Activated T-cell treated with anti-CD3 and anti-CD28 coated beads, Interleukin-2, amount 50 U/mL, for 72 hours (primary cell): Measurements from ENCODE around the gene AGRP. TPM values are rescaled to one million over a fixed set of nuclear protein-coding genes. Genes with fewer than 3 reads are reported as not detected.

Source experiments
- ATAC-seq, 2 donors: fragments of 150-1000 bp; cut with Tn5 transposase; replicated peaks in 1 of 2; 2 replicates each; pipeline ENCODE4 v1.10.0; 2021; ENCODE audit warnings: moderate library complexity in 2 of 2, mild to moderate bottlenecking in 1 of 2
- DNase-seq, 2 donors: peaks; one replicate each; pipeline ENCODE4 v3.0.0; 2021 to 2022; ENCODE audit warnings: mixed read lengths in 1 of 2
- H3K27ac Mint-ChIP-seq: one replicate; pipeline ENCODE4 v1.8.0; 2022; ENCODE audit warnings: mild to moderate bottlenecking, moderate library complexity, mixed read lengths
- H3K27me3 Mint-ChIP-seq: one replicate; pipeline ENCODE4 v1.8.0; 2022; ENCODE audit warnings: low read depth, mixed read lengths
- H3K36me3 Mint-ChIP-seq, 2 donors: one replicate each; pipeline ENCODE4 v1.8.0; 2022; ENCODE audit warnings: mixed read lengths in 2 of 2, mild to moderate bottlenecking in 1 of 2; ENCODE audit not compliant: insufficient read depth in 2 of 2
- H3K4me1 Mint-ChIP-seq: one replicate; pipeline ENCODE4 v1.8.0; 2022; ENCODE audit warnings: low read depth, mixed read lengths
- H3K4me3 Mint-ChIP-seq, 2 donors: one replicate each; pipeline ENCODE4 v1.8.0; 2022; ENCODE audit warnings: mild to moderate bottlenecking in 2 of 2, mixed read lengths in 2 of 2, moderate library complexity in 2 of 2
- H3K9me3 Mint-ChIP-seq, 2 donors: one replicate each; pipeline ENCODE4 v1.8.0; 2022; ENCODE audit warnings: mixed read lengths in 2 of 2
- total RNA-seq, 2 donors: library from RNA; stranded (reverse); gene quantifications; one replicate each; pipeline ENCODE4 v1.2.3, GENCODE V29; 2022

Gene AGRP
- total RNA-seq, 2 donors from 2014 or later = not detected

DNA sequence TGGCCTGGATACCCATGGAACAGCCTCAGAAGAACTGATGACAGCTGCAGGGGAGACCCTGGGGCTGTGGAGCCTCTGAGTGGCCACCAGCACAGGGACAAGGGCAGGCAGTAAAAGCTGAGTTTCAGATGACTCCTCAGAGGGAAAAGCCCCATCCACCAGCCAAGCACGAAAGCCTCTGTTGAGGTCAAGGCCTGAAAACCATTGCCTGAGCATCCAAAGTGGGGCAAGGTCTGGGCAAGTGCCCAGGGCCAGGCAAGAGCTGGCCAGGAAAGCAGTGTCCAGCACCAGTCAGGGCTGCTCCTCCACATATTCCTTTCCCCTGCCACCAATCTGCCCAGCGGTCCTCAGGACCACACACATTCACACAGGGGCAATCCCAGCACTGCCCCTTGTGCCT lies 18.8 kb downstream of the AGRP start:
- Mint-ChIP-seq H3K4me1 (peaks cover 25% of the 10 kb centered on the region), H3K27ac (no peak overlapping the region), H3K27me3 (no peaks in the 10 kb centered on the region), H3K4me3 (no peak overlapping the region), H3K9me3 (no peaks in the 10 kb centered on the region), H3K36me3 (no peaks in the 10 kb centered on the region)
- ATAC-seq = no peak
- no peak for DNase-seq

DNA sequence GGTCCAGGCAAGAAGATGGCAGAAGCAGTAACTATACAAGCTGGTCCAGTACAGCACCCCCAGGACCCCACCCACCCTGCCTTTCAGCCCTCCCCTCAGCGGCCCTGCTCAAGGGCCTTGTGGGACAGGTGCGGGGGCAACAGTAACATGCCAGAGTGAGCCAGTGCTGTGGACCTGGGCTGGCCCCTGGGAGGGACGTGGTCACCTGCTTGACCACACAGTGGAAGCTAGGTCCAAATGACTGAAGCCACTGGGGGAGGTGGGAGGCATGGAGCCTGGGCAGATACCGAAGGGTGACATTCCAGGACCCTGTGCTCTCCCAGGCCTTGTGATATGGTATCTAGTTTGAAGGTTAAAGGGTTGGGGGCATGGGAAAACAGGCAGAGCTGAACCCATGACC lies 19.7 kb downstream of the AGRP start:
- Mint-ChIP-seq H3K4me1 (peaks cover 22% of the 10 kb centered on the region), H3K36me3 (no peaks in the 10 kb centered on the region), H3K9me3 (no peaks in the 10 kb centered on the region), H3K27ac (no peak overlapping the region), H3K4me3 (no peak overlapping the region), H3K27me3 (no peaks in the 10 kb centered on the region)
- no peak for ATAC-seq
- DNase-seq = no peak

DNA sequence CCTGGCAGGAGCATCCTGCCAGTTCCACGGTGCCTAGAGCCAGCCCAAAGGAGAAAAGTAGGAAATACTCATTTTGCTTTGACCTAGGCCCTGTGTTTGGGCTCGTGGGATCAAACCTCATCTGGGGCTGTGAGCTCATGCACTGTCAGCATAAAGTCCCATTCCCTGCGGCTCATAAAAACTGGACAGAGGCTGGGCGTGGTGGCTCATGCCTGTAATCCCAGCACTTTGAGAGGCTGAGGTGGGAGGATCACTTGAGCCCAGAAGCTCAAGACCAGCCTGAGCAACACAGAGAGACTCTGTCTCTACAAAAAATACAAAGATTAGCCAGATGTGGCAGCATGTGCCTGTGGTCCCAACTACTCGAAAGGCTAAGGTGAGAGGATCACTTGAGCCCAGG lies 20.3 kb downstream of the AGRP start:
- DNase-seq (no peak), ATAC-seq (no peak)
- H3K36me3 Mint-ChIP-seq = no peaks in the 10 kb centered on the region
- H3K4me1 Mint-ChIP-seq = peaks cover 16% of the 10 kb centered on the region
- H3K27me3 Mint-ChIP-seq = no peaks in the 10 kb centered on the region
- H3K9me3 Mint-ChIP-seq = no peaks in the 10 kb centered on the region
- H3K4me3 Mint-ChIP-seq = no peak overlapping the region
- peak overlapping the region; percentile 64 for H3K27ac Mint-ChIP-seq

DNA sequence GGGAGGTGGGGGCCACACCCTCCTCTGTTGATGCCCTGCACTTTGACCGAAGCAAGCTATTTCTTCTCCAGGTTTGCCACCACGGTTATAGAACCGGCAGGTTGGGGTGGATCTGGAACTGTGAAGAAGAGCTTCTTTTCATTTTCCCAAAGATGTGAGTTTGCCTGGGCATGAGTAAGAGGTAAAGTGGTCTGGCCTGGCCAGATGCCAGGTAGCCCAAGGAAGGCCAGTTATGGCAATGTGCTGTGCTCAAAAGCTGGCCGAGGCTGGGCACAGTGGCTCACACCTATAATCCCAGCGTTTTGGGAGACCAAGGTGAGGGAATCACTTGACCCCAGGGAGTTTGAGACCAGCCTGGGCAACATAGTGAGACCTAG lies 21.1 kb downstream of the AGRP start:
- no peak overlapping the region for H3K27ac Mint-ChIP-seq
- H3K4me3 Mint-ChIP-seq = no peak overlapping the region
- peaks cover 12% of the 10 kb centered on the region for H3K4me1 Mint-ChIP-seq

DNA sequence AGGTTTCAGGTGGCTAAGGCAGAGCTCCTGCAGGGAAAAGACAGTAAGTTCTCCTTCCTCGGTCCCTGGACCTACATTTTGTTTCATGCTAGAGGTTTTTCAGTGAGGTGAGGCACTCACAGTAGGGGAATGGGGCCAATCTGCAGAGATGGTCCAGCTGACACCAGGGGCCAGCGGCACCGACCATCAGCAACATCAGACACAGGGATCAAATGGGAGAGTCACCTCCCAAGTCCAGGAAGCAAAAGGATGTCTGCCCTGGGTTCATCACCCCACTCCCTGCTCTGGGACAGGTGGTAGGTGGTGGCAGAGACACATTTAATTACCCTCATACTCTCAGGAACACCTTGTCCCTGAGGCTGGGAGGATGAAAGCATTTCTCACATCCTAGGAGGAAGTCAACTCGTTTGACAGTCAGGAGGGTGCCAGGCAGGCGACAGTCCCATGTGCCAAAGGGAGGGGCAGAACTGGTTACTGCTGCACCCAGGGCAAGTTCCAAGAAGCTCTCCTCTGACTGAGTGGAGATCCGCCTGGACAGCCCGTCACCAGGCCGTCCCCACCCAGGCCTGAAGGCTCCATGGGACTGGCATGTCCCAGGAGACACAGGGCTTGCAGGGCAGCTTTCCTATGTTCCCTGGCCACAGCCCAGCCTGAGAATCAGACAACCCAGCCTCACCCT lies 21.6 kb downstream of the AGRP start:
- DNase-seq (no peak), ATAC-seq (no peak)
- H3K4me3 Mint-ChIP-seq = no peak overlapping the region
- H3K27ac Mint-ChIP-seq = no peak overlapping the region
- peaks cover 16% of the 10 kb centered on the region for H3K4me1 Mint-ChIP-seq
- no peaks in the 10 kb centered on the region for H3K9me3 Mint-ChIP-seq
- no peaks in the 10 kb centered on the region for H3K27me3 Mint-ChIP-seq
- H3K36me3 Mint-ChIP-seq = no peaks in the 10 kb centered on the region

More for the DNA sequence above, 21.1 kb downstream of the AGRP start:
- no peaks in the 10 kb centered on the region for H3K27me3 Mint-ChIP-seq
- H3K9me3 Mint-ChIP-seq = no peaks in the 10 kb centered on the region
- no peaks in the 10 kb centered on the region for H3K36me3 Mint-ChIP-seq
- ATAC-seq = no peak
- DNase-seq = no peak

DNA sequence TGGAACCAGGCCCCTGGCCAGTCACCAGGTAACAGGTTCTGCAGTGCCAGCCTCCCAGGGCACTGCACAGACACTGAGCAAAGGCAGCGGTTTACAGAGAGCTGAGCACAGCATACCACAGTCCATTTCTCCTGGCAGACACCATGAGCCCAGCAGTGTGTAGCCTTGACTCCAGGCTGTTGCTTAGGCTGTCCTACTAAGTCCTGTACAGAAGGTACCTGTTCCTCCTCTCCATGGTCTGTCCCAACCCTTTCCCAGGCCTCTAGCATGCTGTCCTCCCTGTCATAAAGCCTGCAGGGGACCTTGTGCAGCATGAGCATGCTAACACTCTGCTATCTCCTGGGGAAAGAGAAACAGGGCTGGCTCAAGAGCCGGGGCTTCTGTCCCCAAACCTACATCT lies 22.4 kb downstream of the AGRP start:
- DNase-seq (no peak), ATAC-seq (no peak)
- Mint-ChIP-seq H3K4me3 (no peak overlapping the region), H3K9me3 (no peaks in the 10 kb centered on the region), H3K27me3 (no peaks in the 10 kb centered on the region), H3K36me3 (no peaks in the 10 kb centered on the region), H3K4me1 (peaks cover 17% of the 10 kb centered on the region), H3K27ac (no peak overlapping the region)

DNA sequence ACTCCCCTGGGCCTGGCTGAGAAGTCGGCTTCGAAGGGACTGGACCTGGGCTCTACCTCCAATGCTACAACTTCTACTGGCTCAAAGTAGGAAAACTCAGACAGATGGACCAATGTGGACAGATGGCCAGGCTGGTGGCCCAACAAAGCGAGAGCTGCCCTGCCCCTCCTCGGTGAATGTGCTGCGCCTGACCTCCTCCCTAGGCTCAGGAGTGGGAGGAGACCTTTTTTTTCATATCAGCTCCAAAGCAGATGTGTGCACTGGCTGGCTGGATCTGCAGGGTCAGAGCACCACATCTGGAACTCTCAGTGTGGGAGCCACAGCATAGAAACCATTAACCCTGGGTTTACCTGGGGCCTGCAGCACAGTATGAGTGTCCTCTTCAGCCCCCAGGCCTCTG lies 23.2 kb downstream of the AGRP start:
- H3K36me3 Mint-ChIP-seq = no peaks in the 10 kb centered on the region
- ATAC-seq = no peak
- peaks cover 11% of the 10 kb centered on the region for H3K4me1 Mint-ChIP-seq
- H3K4me3 Mint-ChIP-seq = no peak overlapping the region
- no peak for DNase-seq
- no peak overlapping the region for H3K27ac Mint-ChIP-seq
- no peaks in the 10 kb centered on the region for H3K27me3 Mint-ChIP-seq
- H3K9me3 Mint-ChIP-seq = no peaks in the 10 kb centered on the region

DNA sequence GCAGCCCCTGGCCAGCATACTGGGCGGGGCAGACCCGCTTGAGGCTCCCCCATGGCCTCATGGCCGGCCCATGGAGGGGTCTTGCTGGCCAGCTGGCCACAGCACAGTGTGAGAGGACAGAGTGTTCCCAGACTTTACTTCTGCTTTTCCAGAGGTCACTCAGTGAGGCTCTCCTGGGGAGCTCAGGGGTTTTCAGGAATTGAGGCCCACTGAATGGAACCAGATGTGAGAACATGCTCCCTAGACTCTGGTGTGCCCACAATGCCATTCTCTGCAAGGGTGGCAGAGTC lies 23.5 kb downstream of the AGRP start:
- Mint-ChIP-seq H3K9me3 (no peaks in the 10 kb centered on the region), H3K4me1 (peaks cover 10% of the 10 kb centered on the region), H3K4me3 (no peak overlapping the region), H3K27me3 (no peaks in the 10 kb centered on the region), H3K36me3 (no peaks in the 10 kb centered on the region), H3K27ac (no peak overlapping the region)
- ATAC-seq (no peak), DNase-seq (no peak)

DNA sequence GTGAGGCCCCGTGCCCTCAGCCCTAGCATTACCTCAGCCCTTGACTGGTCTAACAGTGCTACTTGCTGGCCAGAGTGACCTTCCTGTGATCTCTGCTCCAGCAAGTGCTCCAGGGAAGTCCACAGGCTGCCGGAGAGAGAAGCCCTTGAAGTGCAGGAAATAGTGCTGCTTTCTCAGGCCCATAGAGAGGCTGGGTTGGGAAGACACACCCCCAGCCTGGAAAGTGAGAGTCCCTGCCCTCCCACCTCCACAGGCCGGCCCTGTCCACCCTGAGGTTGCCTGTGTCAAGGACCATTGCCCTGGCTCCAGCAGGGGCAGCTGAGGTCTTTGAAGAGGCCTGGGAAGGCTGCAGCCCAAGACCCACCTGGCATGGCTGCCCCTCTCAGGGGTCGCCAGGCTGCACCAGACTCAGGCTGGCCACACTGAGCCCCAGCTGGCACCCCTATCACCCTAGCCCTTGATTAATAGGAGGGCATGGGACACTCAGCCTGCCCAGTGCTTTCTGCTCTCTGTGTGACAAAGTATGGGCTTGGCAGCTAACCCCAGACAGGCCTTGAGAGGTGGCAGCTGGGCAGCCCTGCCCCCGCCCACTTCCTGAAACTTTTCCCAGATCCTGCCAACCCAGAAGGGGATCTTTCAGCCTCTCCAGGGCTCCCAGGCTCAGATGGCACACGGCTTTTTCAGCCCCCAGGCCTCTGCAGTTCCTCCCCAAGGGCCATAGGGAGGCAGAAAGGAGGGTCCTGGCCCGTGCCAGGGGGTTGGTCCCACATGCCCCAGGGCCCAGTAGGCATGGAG lies 24.1 kb downstream of the AGRP start:
- Mint-ChIP-seq H3K27ac (no peak overlapping the region), H3K9me3 (no peaks in the 10 kb centered on the region), H3K27me3 (no peaks in the 10 kb centered on the region), H3K36me3 (no peaks in the 10 kb centered on the region), H3K4me1 (peaks cover 10% of the 10 kb centered on the region), H3K4me3 (no peak overlapping the region)
- no peak for ATAC-seq
- DNase-seq = no peak

DNA sequence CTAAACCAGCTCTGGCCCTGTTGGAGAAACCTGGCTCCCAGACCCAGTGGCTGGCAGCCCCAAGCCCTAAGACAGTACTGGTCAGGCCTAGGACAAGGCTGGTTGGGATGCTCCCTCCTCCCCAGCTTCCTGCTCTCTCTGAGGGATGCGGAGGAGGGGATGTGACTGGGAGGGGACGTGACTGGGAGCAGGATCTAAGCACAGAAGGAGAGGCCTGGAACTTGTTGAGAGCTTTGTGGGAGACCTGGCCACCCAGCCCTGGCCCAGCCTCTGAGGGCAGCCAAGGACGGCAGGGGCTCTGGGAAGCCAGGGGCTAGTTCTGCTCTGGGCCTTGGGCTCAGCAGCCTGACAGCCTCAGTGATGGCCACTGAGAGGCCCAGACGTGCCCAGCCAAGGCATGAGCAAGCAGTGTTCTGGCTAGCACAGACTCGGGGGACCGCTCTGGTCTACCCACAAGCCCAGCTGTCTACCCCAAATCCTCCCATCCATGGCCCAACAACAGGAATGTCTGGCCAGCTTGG lies 25.2 kb downstream of the AGRP start:
- H3K9me3 Mint-ChIP-seq = no peaks in the 10 kb centered on the region
- DNase-seq (no peak), ATAC-seq (no peak)
- peaks cover 7% of the 10 kb centered on the region for H3K4me1 Mint-ChIP-seq
- H3K27ac Mint-ChIP-seq = no peak overlapping the region
- no peaks in the 10 kb centered on the region for H3K36me3 Mint-ChIP-seq
- H3K4me3 Mint-ChIP-seq = no peak overlapping the region
- H3K27me3 Mint-ChIP-seq = no peaks in the 10 kb centered on the region

DNA sequence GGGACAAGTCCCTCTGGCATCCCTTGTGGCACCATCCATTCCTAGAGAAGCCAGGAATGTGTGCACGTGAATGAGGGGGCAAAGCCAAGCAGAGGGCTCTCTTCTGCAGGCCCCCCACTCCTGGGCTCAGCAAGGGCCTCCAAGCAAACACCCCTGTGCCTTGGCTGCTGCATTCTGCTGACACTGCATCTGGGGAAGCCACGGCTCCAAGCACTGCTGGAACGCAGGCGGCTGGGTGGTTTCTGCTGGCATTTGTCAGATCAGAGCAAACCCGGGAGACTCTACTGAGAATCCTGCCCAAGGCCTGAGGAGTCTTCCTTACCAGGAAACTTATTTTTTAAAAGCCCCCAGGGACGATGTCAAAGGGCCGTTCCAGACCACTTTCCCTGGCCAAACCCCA lies 25.7 kb downstream of the AGRP start:
- Mint-ChIP-seq H3K4me1 (peaks cover 6% of the 10 kb centered on the region), H3K27me3 (no peaks in the 10 kb centered on the region), H3K4me3 (no peak overlapping the region), H3K27ac (no peak overlapping the region), H3K36me3 (no peaks in the 10 kb centered on the region), H3K9me3 (no peaks in the 10 kb centered on the region)
- ATAC-seq (no peak), DNase-seq (no peak)

DNA sequence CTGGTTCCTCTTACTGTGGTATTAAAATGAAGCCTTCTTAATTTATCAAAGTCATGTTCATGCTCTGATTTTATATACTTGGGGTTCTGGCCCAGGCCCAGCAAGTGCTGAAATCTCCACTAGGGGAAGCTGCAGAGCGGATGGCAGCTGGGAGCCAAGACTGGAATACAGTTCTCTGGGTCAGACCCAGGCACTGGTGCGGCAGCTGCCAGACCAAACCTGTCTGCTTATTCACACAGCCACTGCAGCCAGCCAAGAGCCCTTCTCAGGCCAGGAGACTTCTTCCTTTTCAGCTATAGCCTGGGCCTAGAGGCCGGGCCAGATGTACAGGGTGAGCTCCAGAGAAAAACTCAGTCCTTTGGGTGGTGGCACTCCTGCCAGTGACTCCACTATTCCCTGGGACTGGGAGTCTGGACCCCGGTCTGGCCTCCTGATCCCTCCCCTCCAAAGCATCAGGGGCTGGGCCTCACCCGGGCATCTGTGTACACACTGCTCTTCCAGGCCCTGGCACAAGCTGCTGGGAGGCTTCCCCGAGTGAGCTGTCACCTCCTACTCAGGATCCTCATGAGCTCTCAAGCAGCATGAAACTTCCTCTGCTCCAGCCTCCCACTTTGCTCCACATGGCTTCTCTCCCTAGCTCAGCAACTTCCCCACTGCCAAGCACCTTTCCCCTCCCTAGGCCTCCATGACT lies 26.8 kb downstream of the AGRP start:
- no peak for DNase-seq
- H3K36me3 Mint-ChIP-seq = no peaks in the 10 kb centered on the region
- H3K4me3 Mint-ChIP-seq = no peak overlapping the region
- no peaks in the 10 kb centered on the region for H3K9me3 Mint-ChIP-seq
- ATAC-seq = no peak
- H3K4me1 Mint-ChIP-seq = peaks cover 6% of the 10 kb centered on the region
- H3K27me3 Mint-ChIP-seq = no peaks in the 10 kb centered on the region
- no peak overlapping the region for H3K27ac Mint-ChIP-seq

DNA sequence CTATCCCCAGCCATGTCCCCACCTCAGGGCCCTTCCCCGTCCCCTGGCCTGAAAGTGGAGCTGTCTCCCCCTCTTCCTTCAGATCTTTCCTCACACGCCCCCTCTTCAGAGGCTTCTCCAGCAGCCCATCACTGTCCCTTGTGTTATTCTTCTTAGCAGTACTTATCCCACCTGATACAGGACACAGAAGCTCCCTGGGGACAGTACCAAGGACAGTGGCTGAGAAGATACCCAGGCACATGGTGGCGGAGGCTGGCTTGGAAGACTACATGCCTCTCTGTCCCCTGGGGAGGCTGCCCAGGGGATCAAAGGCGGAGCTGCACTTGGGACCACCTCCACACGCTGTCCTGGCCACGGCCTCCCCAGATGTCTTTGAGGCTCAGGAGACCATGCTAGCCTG lies 28.5 kb downstream of the AGRP start:
- H3K4me1 Mint-ChIP-seq = peaks cover 6% of the 10 kb centered on the region
- no peaks in the 10 kb centered on the region for H3K9me3 Mint-ChIP-seq
- no peak overlapping the region for H3K4me3 Mint-ChIP-seq
- no peaks in the 10 kb centered on the region for H3K36me3 Mint-ChIP-seq
- H3K27ac Mint-ChIP-seq = peak overlapping the region; percentile 44
- H3K27me3 Mint-ChIP-seq = no peaks in the 10 kb centered on the region
- DNase-seq (no peak), ATAC-seq (no peak)
